T-helper 1 cell (primary cell): ENCODE measurements around the gene KDM5A.
A peak's percentile ranks its signal among the peaks of the same experiment; 100 is the strongest.
"Not testable (repeated sequence)": the region's sequence is repeated elsewhere in the genome, so short reads cannot be mapped to it uniquely, and the experiment has no call there.

Source experiments
- DNase-seq, 5 donors: peaks; one replicate each; pipeline ENCODE4 v3.0.0-alpha.2; 2012 to 2020

The KDM5A gene

GRCh38 chr12:332581-333205 is 56.4 kb downstream of the KDM5A start:
- DNase-seq = no peak

GRCh38 chr12:331287-331686 is 57.8 kb downstream of the KDM5A start:
- DNase-seq = no peak

DNA sequence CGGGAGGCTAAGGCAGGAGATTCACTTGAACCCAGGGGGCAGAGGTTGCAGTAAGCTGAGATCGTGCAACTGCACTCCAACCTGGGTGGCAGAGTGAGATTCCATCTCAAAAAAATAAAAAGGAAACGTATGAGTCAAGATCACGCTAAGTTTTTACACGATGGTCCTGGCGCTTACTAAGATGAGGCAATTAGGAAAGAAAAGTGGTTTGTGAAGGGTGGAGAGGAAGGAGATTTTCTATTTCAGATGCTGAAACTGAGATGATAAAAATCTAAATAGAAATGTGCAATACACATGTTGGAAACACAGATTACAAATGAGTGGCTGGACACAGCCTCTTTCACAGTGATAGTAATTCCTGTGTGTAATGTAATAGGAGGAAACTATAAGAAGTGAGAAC is 63.2 kb downstream of the KDM5A start:
- peak in 1 of 5 donors; percentile 14 for DNase-seq

- no peak for DNase-seq
Measured at GRCh38 chr12:323507-323906, 65.6 kb downstream of the KDM5A start.

DNA sequence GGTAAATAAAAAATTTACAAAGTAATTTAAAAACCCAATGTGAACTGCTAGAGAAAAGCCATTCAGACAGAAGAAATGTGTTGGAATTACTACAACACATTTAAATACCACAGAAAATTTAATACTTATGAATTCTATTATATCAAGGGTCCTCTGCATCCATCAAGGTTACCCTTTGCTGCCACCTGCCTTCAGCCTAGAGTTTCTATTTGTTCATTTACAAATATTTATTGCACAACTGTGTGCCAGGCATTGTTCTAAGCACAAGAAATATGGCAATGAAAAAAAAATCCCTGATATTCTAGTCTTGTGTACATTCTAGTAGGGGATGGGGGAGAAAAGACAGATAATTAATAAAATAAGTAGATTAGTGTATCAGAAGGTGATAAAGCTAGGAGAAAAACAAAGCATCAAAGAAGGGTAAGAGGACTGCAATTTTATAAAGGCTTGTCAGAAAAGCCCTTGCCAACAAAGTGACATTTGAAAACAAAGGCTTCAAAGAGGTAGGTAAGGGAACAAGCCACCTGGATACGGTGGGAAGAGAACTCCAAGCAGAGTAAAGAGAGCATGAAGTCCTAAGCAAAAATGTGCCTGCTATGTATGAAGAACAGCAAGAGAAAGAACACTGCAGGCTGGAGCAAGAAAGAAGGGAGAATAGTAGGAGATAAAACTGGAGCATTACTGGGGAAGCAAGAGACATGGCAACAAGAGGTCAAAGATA is 67.4 kb downstream of the KDM5A start:
- DNase-seq = no peak

DNA sequence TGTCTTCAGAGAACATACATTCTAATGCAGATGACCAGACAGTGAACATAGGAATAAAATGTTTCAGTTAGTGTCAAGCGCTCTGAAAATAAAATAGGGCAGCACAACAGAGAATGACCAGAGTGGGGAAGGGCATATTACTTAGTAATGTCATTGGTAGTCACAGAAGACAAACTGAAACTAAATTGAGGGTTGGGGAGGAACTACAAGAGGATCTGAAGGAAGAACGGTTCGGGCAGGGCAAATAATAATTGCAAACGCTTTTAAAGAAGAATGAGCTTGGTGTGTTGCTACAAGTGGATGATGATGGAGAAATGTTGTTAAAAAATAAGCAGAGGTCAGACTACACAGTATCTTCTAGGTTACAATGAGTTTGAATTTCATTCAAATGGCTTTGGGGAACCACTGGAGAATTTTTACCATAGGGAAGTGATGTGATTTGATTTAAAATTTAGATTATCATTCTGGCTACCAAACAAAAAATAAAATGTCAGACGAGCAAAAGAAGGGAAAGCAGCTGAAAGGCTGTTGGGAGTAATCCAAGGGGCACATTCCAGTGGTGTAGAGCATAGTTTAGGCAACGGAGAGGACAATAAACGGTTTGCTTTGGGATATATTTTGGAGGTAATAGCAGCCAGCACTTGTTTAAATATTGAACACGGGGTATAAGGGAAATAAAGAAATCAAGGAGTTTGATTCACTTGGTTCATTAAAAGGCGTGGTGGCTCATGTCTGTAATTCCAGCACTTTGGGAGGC is 70.2 kb downstream of the KDM5A start:
- no peak for DNase-seq

DNA sequence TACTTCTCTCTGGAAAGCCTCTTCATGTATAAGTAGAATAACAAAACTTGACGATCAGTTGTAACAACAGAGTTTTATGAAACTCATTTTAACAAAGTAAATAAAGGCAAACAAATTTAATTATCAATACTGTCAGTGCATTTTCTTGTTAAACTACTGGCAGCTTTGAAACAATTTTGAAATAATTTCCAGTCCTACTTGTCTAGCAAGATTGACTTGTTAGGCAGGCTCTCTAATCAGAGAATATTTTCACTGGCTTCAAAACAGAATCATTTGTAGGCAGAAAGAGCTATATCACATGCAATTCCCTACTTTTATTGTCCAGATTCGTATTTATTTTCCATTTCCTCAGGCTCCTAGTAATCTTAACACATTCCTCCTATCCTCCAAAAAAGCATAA is 80.6 kb downstream of the KDM5A start:
- no peak for DNase-seq

DNA sequence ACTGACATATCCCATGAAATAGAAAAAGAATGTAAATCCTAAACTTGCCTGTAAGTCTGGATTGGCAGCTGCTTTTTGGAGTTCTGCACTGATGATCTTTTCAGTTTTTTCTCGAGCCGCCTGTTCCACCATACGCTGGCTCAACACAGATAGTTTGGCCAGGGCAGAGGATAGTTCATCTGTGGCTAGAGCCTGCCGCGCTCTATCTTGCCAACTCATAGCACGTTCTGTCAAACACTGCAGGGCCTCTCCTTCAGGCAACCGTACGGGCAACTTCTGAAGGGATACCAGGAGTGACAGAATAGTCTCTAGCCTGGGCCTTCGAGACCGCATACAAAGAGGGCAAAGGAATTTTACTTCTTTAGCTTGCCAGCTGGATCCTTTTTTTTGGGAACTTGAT is 81.7 kb downstream of the KDM5A start:
- DNase-seq = no peak

GRCh38 chr12:304805-305204 is 84.3 kb downstream of the KDM5A start:
- no peak for DNase-seq

GRCh38 chr12:302766-303165 is 86.4 kb downstream of the KDM5A start:
- DNase-seq = not testable (repeated sequence)

DNA sequence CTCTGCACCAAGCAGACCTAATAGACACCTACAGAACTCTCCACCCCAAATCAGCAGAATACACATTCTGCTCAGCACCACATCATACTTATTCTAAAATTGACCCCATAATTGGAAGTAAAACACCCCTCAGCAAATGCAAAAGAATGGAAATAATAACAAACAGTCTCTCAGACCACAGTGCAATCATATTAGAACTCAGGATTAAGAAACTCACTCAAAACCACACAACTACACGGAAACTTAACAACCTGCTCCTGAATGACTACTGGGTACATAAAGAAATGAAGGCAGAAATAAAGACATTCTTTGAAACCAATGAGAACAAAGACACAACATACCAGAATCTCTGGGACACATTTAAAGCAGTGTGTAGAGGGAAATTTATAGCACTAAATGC is 89.0 kb downstream of the KDM5A start:
- not testable (repeated sequence) for DNase-seq

- not testable (repeated sequence) for DNase-seq
Measured at GRCh38 chr12:299511-299910, 89.6 kb downstream of the KDM5A start.

DNA sequence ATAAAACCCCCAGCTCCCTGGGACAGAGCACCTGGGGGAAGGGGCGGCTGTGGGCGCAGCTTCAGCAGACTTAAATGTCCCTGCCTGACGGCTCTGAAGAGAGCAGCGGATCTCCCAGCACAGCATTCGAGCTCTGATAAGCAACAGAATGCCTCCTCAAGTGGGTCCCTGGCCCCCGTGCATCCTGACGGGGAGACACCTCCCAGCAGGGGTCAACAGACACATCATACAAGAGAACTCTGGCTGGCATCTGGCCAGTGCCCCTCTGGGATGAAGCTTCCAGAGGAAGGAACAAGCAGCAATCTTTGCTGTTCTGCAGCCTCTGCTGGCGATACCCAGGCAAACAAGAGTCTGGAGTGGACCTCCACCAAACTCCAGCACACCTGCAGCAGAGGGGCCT is 91.1 kb downstream of the KDM5A start:
- DNase-seq = not testable (repeated sequence)

DNA sequence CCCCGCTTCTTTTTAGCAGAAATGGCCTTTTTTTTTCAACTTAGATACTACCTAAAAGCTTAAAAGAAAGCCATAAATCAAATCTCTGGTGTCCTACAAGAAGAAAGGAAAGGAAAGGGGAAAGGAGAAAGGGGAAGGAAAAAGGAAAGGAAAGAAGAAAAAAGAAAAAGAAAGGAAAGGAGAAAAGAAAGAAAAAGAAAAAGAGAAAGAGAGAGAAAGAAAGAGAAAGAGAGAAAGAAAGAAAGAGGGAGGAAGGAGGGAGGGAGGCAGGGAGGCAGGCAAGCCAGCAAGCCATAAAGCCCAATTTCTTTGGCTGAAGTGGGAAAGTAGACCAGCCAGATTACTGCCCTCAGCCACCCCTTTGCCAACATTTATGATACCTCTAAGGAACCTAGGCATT is 94.0 kb downstream of the KDM5A start:
- no peak for DNase-seq

DNA sequence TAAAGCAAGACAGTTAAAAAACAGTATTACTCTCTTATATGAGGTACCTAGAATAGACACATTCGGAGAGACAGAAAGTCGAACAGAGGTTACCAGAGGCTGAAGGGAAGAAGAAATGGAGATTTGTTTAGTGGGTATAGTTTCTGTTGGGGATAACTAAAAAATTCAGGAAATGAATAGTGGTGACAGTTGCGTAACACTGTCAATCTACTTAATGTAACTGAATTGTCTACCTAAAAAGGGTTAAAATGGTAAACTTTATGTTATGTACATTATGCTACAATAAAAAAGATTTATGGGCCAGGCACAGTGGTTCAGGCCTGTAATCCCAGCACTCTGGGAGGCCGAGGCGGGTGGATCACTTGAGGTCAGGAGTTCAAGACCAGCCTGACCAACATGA is 95.9 kb downstream of the KDM5A start:
- no peak for DNase-seq

- no peak for DNase-seq
Measured at GRCh38 chr12:292186-292585, 96.9 kb downstream of the KDM5A start.

DNA sequence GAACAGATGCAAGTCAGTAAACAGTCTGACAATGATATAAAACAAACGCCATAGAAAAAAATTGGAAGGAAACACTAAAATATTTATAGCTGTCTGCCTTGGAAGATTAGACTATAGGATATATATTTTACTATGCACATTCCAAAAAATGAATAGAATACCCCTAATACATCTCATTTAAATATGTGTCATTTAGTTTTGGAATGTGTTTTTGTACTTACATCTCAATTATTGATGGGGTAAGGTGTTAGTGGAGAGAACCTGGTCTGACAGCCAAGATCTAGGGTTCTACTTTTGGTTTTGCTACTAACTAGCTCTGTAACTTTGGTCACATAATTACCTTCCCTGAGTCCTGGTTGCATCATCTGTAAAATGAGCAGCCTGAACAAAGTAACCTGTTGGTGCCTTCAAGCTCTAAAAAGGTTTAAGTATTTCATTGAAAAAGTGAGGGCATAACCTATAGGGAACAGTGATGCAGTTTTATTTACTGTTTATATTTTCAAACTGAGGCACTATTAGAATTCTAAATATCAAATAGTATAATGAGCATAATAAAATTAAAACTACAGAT is 97.9 kb downstream of the KDM5A start:
- peak in 1 of 5 donors; percentile 27 for DNase-seq

DNA sequence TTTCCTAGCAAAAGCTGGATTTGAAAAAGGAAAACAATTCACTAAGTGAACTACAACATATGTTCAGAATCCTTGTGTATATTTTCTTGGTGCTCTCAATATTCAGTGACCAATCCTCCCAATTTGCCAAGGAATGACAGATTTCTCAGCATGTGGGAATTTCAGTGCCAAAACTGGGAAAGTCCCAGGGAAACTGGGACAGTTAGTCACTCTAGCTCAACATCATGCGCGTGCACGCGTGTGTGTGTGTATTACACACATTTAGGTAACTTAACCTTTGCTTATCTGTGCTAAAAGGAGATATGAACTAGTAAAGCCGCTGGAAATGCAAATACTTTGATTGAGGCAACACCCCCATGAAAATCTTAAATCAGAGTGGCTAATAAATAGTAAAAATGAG is 100.4 kb downstream of the KDM5A start:
- DNase-seq = no peak

DNA sequence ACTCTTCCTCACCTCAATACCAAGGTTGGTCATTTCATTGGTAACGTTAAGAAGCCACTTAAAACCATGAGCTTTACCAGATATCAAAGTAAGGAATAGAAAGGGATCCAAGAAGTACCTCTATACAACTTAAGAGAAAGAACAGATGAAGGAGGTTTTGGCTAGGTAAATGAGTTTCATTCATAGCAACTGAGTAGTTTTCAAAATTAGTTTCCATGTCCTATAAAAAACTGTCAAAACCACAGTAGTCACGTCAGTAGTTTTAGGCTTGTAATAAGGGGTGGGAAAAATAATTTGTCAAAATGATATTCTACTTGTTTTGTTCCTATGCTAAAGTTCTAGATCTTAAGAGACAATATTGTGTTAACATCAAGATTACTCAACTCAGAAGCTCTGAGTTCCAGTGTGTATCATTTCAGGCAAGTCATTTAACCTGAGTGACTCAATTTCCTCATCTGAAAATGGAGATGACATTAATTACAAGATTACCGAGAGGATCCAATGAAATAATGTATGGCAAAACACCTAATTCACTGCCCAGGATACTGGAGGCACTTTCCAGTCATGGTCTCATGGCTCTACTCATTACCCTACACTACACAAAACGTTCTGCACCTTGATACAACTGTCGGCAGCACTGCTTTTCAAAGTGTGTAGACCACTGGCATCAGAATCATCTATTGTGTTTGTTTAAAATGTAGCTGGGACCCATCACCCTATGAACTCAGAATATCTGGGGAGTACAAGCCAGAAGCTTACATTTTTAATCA is 102.4 kb downstream of the KDM5A start:
- DNase-seq = peak in 1 of 5 donors; percentile 56

DNA sequence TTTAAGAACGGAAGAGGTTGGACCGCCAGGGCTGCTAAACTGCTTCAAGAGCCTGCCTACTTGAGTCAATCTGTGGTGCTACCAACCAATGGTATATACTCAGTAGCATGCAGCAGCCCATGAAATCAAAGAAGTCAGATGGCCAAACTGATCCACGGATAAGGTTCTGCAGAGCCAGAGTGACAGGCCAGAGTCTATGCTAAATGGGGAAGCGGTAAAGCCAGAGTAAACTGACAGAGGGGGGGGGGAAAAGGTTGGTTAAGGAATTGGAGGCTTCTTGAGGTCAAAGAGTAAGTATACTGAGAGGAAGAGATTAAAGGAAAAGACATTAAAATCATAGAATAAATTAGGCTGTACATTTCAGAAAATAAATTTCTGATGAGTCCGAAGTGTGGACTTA is 111.1 kb downstream of the KDM5A start:
- DNase-seq = no peak

DNA sequence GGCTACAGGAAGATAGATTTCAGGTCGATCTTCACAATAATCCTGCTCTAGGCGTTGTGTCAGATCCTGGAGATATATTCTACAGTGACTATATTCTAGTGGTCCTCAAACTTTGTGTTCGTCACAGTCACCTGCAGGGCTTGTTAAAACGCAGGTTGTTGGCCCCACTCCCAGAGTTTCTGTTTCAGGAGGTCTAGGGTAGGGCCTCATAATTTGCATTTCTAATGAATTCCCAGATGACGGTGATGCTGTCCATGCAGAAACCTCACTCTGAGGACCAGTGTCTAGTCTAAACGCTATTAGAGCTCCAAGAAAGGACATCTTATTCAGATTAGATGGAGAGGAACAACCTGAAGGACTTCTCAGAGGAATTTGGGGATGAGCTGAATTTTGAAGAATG is 113.3 kb downstream of the KDM5A start:
- no peak for DNase-seq

GRCh38 chr12:273382-273781 is 115.7 kb downstream of the KDM5A start:
- DNase-seq = peak in 1 of 5 donors; percentile 38

- DNase-seq = no peak
Measured at GRCh38 chr12:272942-273341, 116.2 kb downstream of the KDM5A start.
